GM12872 (cell line): Measurements from ENCODE around the gene CAPN14.

Experiments used
- TF ChIP-seq, protein P1 (sequence below): IDR thresholded peaks from 3 replicates; pipeline ENCODE4 v1.5.1; 2011; ENCODE audit warnings: low read depth, mild to moderate bottlenecking, low read length, moderate library complexity; ENCODE audit not compliant: insufficient read depth

The CAPN14 gene

DNA sequence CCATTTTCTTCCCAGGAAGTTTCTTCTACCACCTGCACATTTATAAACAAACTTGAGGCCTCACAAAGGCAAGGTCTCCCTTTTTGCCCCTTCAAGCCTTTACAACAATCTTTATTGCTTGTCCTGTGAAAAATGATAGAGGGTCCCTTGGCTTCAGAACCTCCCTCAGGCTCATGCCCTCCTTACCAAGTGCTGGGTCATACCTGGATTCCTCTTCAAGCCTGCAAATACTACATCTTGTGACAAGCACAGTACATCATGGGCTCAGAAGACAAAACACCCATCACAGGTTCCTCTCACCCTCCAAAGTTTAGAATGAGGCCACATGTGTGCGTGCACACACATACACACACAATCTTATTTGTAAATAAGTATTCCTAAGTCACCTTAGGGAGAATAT is 9.1 kb downstream of the CAPN14 start:
- TF ChIP-seq, protein P1, sequence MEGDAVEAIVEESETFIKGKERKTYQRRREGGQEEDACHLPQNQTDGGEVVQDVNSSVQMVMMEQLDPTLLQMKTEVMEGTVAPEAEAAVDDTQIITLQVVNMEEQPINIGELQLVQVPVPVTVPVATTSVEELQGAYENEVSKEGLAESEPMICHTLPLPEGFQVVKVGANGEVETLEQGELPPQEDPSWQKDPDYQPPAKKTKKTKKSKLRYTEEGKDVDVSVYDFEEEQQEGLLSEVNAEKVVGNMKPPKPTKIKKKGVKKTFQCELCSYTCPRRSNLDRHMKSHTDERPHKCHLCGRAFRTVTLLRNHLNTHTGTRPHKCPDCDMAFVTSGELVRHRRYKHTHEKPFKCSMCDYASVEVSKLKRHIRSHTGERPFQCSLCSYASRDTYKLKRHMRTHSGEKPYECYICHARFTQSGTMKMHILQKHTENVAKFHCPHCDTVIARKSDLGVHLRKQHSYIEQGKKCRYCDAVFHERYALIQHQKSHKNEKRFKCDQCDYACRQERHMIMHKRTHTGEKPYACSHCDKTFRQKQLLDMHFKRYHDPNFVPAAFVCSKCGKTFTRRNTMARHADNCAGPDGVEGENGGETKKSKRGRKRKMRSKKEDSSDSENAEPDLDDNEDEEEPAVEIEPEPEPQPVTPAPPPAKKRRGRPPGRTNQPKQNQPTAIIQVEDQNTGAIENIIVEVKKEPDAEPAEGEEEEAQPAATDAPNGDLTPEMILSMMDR = no peak

DNA sequence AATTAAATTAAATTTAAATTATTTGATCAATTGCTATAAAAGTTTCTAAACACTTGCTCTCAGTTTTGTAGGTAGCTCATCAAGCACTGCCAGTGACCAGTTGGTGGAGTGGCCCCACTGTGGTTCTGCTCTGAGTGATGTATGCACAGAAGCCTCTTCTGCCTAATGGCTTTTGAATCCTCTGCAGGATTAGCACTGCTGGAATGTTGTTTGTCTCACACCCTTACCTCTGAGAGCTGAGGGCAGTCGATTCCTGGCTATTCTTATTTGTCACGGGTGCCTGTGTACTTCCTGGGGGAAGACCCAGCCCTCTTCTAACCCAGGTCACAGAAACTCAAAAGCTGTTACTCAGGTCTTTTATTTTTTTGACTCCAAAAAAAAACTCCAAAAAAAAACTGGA is 9.5 kb downstream of the CAPN14 start:
- TF ChIP-seq, protein P1 = no peak

DNA sequence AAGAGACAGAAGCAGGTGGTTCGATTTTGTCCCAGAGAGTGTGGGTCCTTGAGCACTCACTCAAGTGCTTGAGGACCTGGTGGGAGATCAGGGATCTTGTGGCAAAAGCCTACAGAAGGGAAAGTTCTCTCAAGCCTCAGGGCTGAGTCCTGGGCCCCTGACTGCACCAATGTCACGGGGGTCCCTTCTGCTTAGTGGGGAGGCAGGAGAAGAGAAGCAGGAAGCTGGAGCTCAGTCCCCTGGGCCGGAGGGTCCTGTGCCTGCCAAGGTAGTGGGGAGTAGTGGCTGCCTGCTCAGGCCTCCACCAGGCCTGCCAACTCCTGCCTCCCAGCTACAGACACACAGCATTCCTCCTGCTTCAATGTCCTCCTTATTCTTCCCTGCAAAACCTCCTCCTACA is 11.7 kb downstream of the CAPN14 start:
- TF ChIP-seq, protein P1 = no peak

DNA sequence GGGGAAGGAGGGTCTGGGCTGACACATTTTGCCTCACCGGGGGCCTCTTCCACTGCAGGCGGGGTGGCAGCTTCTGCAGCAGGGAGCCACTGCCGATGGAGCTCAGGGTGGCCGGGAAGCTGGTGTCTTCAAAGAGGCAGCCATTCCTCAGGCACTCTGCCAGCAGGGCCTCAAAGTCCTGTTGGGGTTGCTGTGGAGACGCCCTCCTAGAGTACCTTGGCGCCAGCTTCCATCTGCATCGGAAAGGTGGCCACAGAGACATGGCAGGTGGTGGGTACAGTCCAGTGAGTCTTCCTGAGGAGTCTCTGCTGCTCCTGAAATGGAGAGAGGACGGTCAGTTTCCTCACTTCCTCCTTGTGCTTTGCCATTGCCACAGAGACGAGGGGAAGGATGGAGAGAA is 12.1 kb downstream of the CAPN14 start:
- TF ChIP-seq, protein P1 = no peak

DNA sequence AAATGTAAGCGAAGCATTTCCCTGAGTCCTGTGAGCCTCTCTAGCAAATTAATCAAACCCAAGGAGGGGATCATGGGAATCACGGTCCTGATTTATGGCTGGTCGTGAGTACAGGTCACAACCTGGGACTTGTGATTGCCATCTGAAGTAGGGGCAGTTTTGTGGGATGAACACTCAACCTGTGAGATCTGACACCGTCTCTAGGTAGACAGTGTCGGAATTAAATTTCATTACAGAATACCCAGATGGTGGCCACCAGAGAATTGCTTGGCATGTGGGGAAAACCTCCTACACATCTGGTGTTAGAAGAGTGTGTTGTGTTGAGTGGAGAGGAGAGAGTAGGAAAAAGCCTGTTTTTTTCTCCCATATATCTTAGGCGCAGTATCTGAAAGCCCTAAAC is 12.5 kb downstream of the CAPN14 start:
- TF ChIP-seq, protein P1 = no peak

- TF ChIP-seq, protein P1 = no peak
Observed at GRCh38 chr2:31203916-31204315, 13.4 kb downstream of the CAPN14 start.

DNA sequence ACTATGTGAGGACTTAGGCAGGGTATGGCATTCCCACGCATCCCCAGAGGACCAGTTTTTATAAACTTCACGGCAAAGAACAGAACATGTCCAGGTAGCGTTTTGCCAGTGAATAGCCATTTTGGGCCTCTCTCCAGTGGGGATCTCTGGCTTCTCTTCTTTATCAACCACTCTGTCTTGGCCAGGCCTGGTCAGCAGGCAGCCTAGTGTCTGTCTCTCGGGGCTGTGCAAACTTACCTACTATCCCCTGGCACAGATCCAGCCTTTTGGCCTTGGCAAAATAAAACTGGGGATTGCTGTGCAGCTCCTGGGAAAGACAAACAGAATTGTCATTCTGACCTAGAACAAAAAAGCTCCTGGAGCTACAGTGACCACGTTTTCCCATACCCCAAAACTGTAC is 14.5 kb downstream of the CAPN14 start:
- TF ChIP-seq, protein P1 = no peak

- TF ChIP-seq, protein P1 = no peak
Observed at GRCh38 chr2:31202041-31202440, 15.3 kb downstream of the CAPN14 start.
